ENCODE results near the gene MAGIX. TPM values are rescaled to one million over a fixed set of nuclear protein-coding genes. Genes with fewer than 3 reads are reported as not detected.
"Not testable (repeated sequence)": the region's sequence is repeated elsewhere in the genome, so short reads cannot be mapped to it uniquely, and the experiment has no call there.

MAGIX gene
- 0.33 TPM for polyA plus RNA-seq (2012; ENCODE audit: low read depth, missing spikeins)

GRCh38 chrX:49162620-49163019 is at the start of gene MAGIX:
MAGIX (plus strand) TSS chrX:49162758; CDS start chrX:49162890, 132 bp downstream.
- DNase-seq (ENCODE audit: insufficient read length, low spot score), result no peak
- no peak for FAIRE-seq
- no peak for TF ChIP-seq POLR2A (IDR thresholded peaks at IDR 0.05; ENCODE audit: low read depth, low read length)
- no peak for TF ChIP-seq SPI1 (IDR thresholded peaks at IDR 0.05; ENCODE audit: low read depth, low read length)
- TF ChIP-seq TAF1 (IDR thresholded peaks at IDR 0.05; ENCODE audit: low read depth, low read length), result no peak
- no peak for TF ChIP-seq PAX5 (IDR thresholded peaks at IDR 0.05; ENCODE audit: insufficient read depth, low read length, severe bottlenecking)
- TF ChIP-seq POLR2AphosphoS5 (IDR thresholded peaks at IDR 0.05; ENCODE audit: low read depth, low read length), result no peak
- no peak for TF ChIP-seq POU2F2 (IDR thresholded peaks at IDR 0.05; ENCODE audit: low read depth, low read length)

GRCh38 chrX:49116076-49116475 is 46.5 kb upstream of the MAGIX start:
- TF ChIP-seq PAX5 (IDR thresholded peaks at IDR 0.05; ENCODE audit: insufficient read depth, low read length, severe bottlenecking) (no peak), SPI1 (IDR thresholded peaks at IDR 0.05; ENCODE audit: low read depth, low read length) (no peak), POLR2AphosphoS5 (IDR thresholded peaks at IDR 0.05; ENCODE audit: low read depth, low read length) (no peak)
- DNase-seq (ENCODE audit: insufficient read length, low spot score) (no peak), FAIRE-seq (no peak)

- no peak for TF ChIP-seq PAX5 (IDR thresholded peaks at IDR 0.05; ENCODE audit: insufficient read depth, low read length, severe bottlenecking)
- no peak for TF ChIP-seq SPI1 (IDR thresholded peaks at IDR 0.05; ENCODE audit: low read depth, low read length)
- FAIRE-seq (no peak), DNase-seq (ENCODE audit: insufficient read length, low spot score) (no peak)
Measured at GRCh38 chrX:49116716-49117115, 45.8 kb upstream of the MAGIX start.

- no peak for DNase-seq (ENCODE audit: insufficient read length, low spot score)
- TF ChIP-seq POU2F2 (IDR thresholded peaks at IDR 0.05; ENCODE audit: low read depth, low read length) (no peak), POLR2AphosphoS5 (IDR thresholded peaks at IDR 0.05; ENCODE audit: low read depth, low read length) (no peak), POLR2A (IDR thresholded peaks at IDR 0.05; ENCODE audit: low read depth, low read length) (no peak), PAX5 (IDR thresholded peaks at IDR 0.05; ENCODE audit: insufficient read depth, low read length, severe bottlenecking) (no peak), SPI1 (IDR thresholded peaks at IDR 0.05; ENCODE audit: low read depth, low read length) (no peak), TAF1 (IDR thresholded peaks at IDR 0.05; ENCODE audit: low read depth, low read length) (no peak)
- FAIRE-seq, result no peak
Measured at GRCh38 chrX:49117581-49117980, 45.0 kb upstream of the MAGIX start.

- TF ChIP-seq PAX5 (IDR thresholded peaks at IDR 0.05; ENCODE audit: insufficient read depth, low read length, severe bottlenecking) (no peak), SPI1 (IDR thresholded peaks at IDR 0.05; ENCODE audit: low read depth, low read length) (no peak), POLR2AphosphoS5 (IDR thresholded peaks at IDR 0.05; ENCODE audit: low read depth, low read length) (no peak), TAF1 (IDR thresholded peaks at IDR 0.05; ENCODE audit: low read depth, low read length) (no peak), POU2F2 (IDR thresholded peaks at IDR 0.05; ENCODE audit: low read depth, low read length) (no peak), POLR2A (IDR thresholded peaks at IDR 0.05; ENCODE audit: low read depth, low read length) (no peak)
- DNase-seq (ENCODE audit: insufficient read length, low spot score) (no peak), FAIRE-seq (peak; percentile 60)
Measured at GRCh38 chrX:49120091-49120490, 42.5 kb upstream of the MAGIX start.

- DNase-seq (ENCODE audit: insufficient read length, low spot score), result no peak
- FAIRE-seq, result peak; percentile 56
- TF ChIP-seq SPI1 (IDR thresholded peaks at IDR 0.05; ENCODE audit: low read depth, low read length) (no peak), POU2F2 (IDR thresholded peaks at IDR 0.05; ENCODE audit: low read depth, low read length) (no peak), POLR2AphosphoS5 (IDR thresholded peaks at IDR 0.05; ENCODE audit: low read depth, low read length) (no peak), POLR2A (IDR thresholded peaks at IDR 0.05; ENCODE audit: low read depth, low read length) (no peak), PAX5 (IDR thresholded peaks at IDR 0.05; ENCODE audit: insufficient read depth, low read length, severe bottlenecking) (no peak), TAF1 (IDR thresholded peaks at IDR 0.05; ENCODE audit: low read depth, low read length) (no peak)
Measured at GRCh38 chrX:49122499-49122898, 40.1 kb upstream of the MAGIX start.

- FAIRE-seq; DNase-seq (ENCODE audit: insufficient read length, low spot score): not testable (repeated sequence)
Measured at GRCh38 chrX:49127742-49128258, 34.8 kb upstream of the MAGIX start.

GRCh38 chrX:49129427-49129826 is 33.1 kb upstream of the MAGIX start:
- TF ChIP-seq TAF1 (IDR thresholded peaks at IDR 0.05; ENCODE audit: low read depth, low read length) (no peak), SPI1 (IDR thresholded peaks at IDR 0.05; ENCODE audit: low read depth, low read length) (peak; percentile 64)
- FAIRE-seq, result no peak
- DNase-seq (ENCODE audit: insufficient read length, low spot score), result no peak

- FAIRE-seq; DNase-seq (ENCODE audit: insufficient read length, low spot score): not testable (repeated sequence)
Measured at GRCh38 chrX:49132275-49132674, 30.3 kb upstream of the MAGIX start.

GRCh38 chrX:49133759-49134158 is 28.8 kb upstream of the MAGIX start:
- TF ChIP-seq SPI1 (IDR thresholded peaks at IDR 0.05; ENCODE audit: low read depth, low read length), result no peak
- no peak for TF ChIP-seq PAX5 (IDR thresholded peaks at IDR 0.05; ENCODE audit: insufficient read depth, low read length, severe bottlenecking)
- TF ChIP-seq POU2F2 (IDR thresholded peaks at IDR 0.05; ENCODE audit: low read depth, low read length), result no peak
- FAIRE-seq (no peak), DNase-seq (ENCODE audit: insufficient read length, low spot score) (no peak)

GRCh38 chrX:49137492-49137891 is 25.1 kb upstream of the MAGIX start:
- DNase-seq (ENCODE audit: insufficient read length, low spot score) (no peak), FAIRE-seq (no peak)
- TF ChIP-seq POU2F2 (IDR thresholded peaks at IDR 0.05; ENCODE audit: low read depth, low read length), result no peak
- TF ChIP-seq TAF1 (IDR thresholded peaks at IDR 0.05; ENCODE audit: low read depth, low read length), result no peak
- no peak for TF ChIP-seq SPI1 (IDR thresholded peaks at IDR 0.05; ENCODE audit: low read depth, low read length)
- no peak for TF ChIP-seq POLR2AphosphoS5 (IDR thresholded peaks at IDR 0.05; ENCODE audit: low read depth, low read length)
